Endothelial cell of umbilical vein (primary cell): ENCODE results near the gene POU2AF1. TPM values are rescaled to one million over a fixed set of nuclear protein-coding genes. Genes with fewer than 3 reads are reported as not detected.

Source experiments
- BruUV-seq: library from RNA; stranded (reverse); fragments of 400-500 nt; replicated peaks from 2 replicates; lab custom pipeline; 2021; lab: Mats Ljungman, UMichigan
- CTCF ChIA-PET: fragments of 300-600, 350-600 bp; sonication (Branson Sonifier 250); formaldehyde crosslinking; loops from one replicate; lab custom pipeline; 2021; ENCODE audit warnings: antibody characterized with exemption, inconsistent platforms; lab: Charles Lee
- POLR2A ChIA-PET: fragments of 300-600, 350-600 bp; sonication (Branson Sonifier 250); formaldehyde crosslinking; loops from one replicate; lab custom pipeline; 2021; ENCODE audit warnings: antibody characterized with exemption, inconsistent platforms; lab: Charles Lee
- DNase-seq: peaks from one replicate; pipeline ENCODE4 v3.0.0-alpha.2; 2011; ENCODE audit warnings: low read depth, low spot score
- FAIRE-seq: peaks from 2 replicates; lab custom pipeline; 2011; peaks lifted over from hg19 to GRCh38; lab: Jason Lieb, UNC
- H2AFZ ChIP-seq: 2 replicates; pipeline ENCODE4 v1.6.0; 2012; ENCODE audit warnings: low read depth, low read length, control low read depth, inconsistent platforms
- H3K27ac ChIP-seq: 2 replicates; pipeline ENCODE4 v1.5.1; 2011; ENCODE audit warnings: low read depth, mild to moderate bottlenecking, control low read depth, low read length, moderate library complexity; ENCODE audit not compliant: insufficient read depth
- H3K27me3 ChIP-seq, 2 experiments: 2 replicates each; pipeline versions ENCODE4 v1.6.0 to v1.6.1; 2011; ENCODE audit warnings: low read length in 2 of 2, mixed read lengths in 1 of 2; ENCODE audit not compliant: control insufficient read depth in 2 of 2, insufficient read depth in 2 of 2
- H3K36me3 ChIP-seq, 2 experiments: 2 replicates in 1 of 2; 3 replicates in 1 of 2; pipeline ENCODE4 v1.5.1; 2011; ENCODE audit warnings: low read length in 2 of 2, mild to moderate bottlenecking in 1 of 2, moderate library complexity in 1 of 2; ENCODE audit not compliant: control insufficient read depth in 2 of 2, insufficient read depth in 2 of 2; ENCODE audit errors: extremely low read depth in 1 of 2
- H3K4me1 ChIP-seq: 3 replicates; pipeline ENCODE4 v1.5.1; 2011; ENCODE audit warnings: mild to moderate bottlenecking, low read length; ENCODE audit not compliant: control insufficient read depth, insufficient read depth; ENCODE audit errors: extremely low read depth
- H3K4me2 ChIP-seq: 2 replicates; pipeline ENCODE4 v1.6.1; 2011; ENCODE audit warnings: low read length, control low read depth, mixed read lengths; ENCODE audit not compliant: insufficient read depth
- H3K4me3 ChIP-seq, 3 experiments: fragments of 200-600 bp in 1 of 3; sonication (generic), shearing (Covaris generic) in 1 of 3; replicated peaks in 1 of 3; 2 replicates each; pipeline ENCODE4 v1.5.1; 2011 to 2016; ENCODE audit warnings: control low read depth in 3 of 3, low read length in 3 of 3, mild to moderate bottlenecking in 2 of 3, inconsistent platforms in 1 of 3, low read depth in 1 of 3, moderate library complexity in 1 of 3; ENCODE audit not compliant: insufficient read depth in 1 of 3
- H3K79me2 ChIP-seq: 2 replicates; pipeline ENCODE4 v1.6.0; 2012; ENCODE audit warnings: low read length, inconsistent platforms; ENCODE audit not compliant: control insufficient read depth, insufficient read depth
- H3K9ac ChIP-seq: replicated peaks from 2 replicates; pipeline ENCODE3; 2011; ENCODE audit warnings: low read length, control low read depth; ENCODE audit not compliant: insufficient read depth; ENCODE audit errors: extremely low read depth
- H3K9me1 ChIP-seq: replicated peaks from 3 replicates; pipeline ENCODE4 v1.6.0; 2011; ENCODE audit warnings: mild to moderate bottlenecking, low read length; ENCODE audit not compliant: control insufficient read depth, insufficient read depth; ENCODE audit errors: extremely low read depth
- H3K9me3 ChIP-seq: replicated peaks from 2 replicates; pipeline ENCODE4 v1.5.1; 2012; ENCODE audit warnings: low read length, inconsistent platforms; ENCODE audit not compliant: control insufficient read depth, insufficient read depth
- H4K20me1 ChIP-seq: replicated peaks from 2 replicates; pipeline ENCODE3; 2011; ENCODE audit warnings: mild to moderate bottlenecking, low read length; ENCODE audit not compliant: control insufficient read depth, insufficient read depth; ENCODE audit errors: extremely low read depth
- EZH2 ChIP-seq: IDR thresholded peaks from 2 replicates; pipeline ENCODE4 v1.6.1; 2012; ENCODE audit warnings: borderline replicate concordance, low read depth, mild to moderate bottlenecking, moderate library complexity, low read length, inconsistent platforms; ENCODE audit not compliant: severe bottlenecking
- FOS ChIP-seq: IDR thresholded peaks from 2 replicates; pipeline ENCODE4 v1.6.1; 2011; ENCODE audit warnings: mild to moderate bottlenecking, low read length, moderate library complexity, borderline replicate concordance; ENCODE audit not compliant: insufficient read depth
- GATA2 ChIP-seq: IDR thresholded peaks from 2 replicates; pipeline ENCODE4 v1.7.0; 2011; ENCODE audit warnings: low read depth, mild to moderate bottlenecking, moderate library complexity, mixed read lengths, low read length; ENCODE audit not compliant: insufficient read length, insufficient read depth
- JUN ChIP-seq: IDR thresholded peaks from 2 replicates; pipeline ENCODE4 v1.6.1; 2011; ENCODE audit warnings: borderline replicate concordance, low read depth; ENCODE audit not compliant: insufficient read length, insufficient read depth
- MYC ChIP-seq: IDR thresholded peaks from one replicate; pipeline ENCODE4 v1.6.1; 2011; ENCODE audit warnings: mild to moderate bottlenecking, low read depth, low read length
- POLR2A ChIP-seq: IDR thresholded peaks from 2 replicates; pipeline ENCODE4 v1.6.1; 2012; ENCODE audit warnings: low read depth, mild to moderate bottlenecking, control low read depth, low read length
- POLR2AphosphoS5 ChIP-seq: IDR thresholded peaks from 2 replicates; pipeline ENCODE4 v1.6.1; 2012; ENCODE audit warnings: low read depth, mild to moderate bottlenecking, control low read depth, low read length, moderate library complexity; ENCODE audit not compliant: insufficient read depth
- dilution Hi-C: fragments of 300-500 bp; cut with MboI; formaldehyde crosslinking; loops from one replicate; pipeline ENCODE4 v1.15.0; 2019; ENCODE audit warnings: low sequenced_read_pairs; ENCODE audit not compliant: extremely low pct_ligation_motif_present
- intact Hi-C: fragments of 100-400 bp; cut with micrococcal nuclease; formaldehyde crosslinking; loops from one replicate; pipeline ENCODE4 v1.10.0; 2022
- polyA plus RNA-seq, 4 experiments: library from polyadenylated mRNA; depleted of rRNA in 3 of 4; stranded (reverse) in 3 of 4; unstranded in 1 of 4; fragments of >200 nt; gene quantifications; 2 replicates each; pipeline versions ENCODE4 v1.2.1 to v1.2.3, GENCODE V29; 2011 to 2012; ENCODE audit warnings: missing spikeins in 1 of 4
- total RNA-seq: library from RNA; stranded (reverse); gene quantifications from 2 replicates; pipeline ENCODE4 v1.2.3, GENCODE V29; 2021
- TF ChIP-seq, protein P1 (sequence below), 2 donors: IDR thresholded peaks; 1 replicate in 1 of 2; 2 replicates in 1 of 2; pipeline ENCODE4 v1.5.1; 2011; ENCODE audit warnings: low read length in 2 of 2, mild to moderate bottlenecking in 2 of 2, moderate library complexity in 2 of 2, control low read depth in 1 of 2, inconsistent platforms in 1 of 2, low read depth in 1 of 2; ENCODE audit not compliant: insufficient read depth in 1 of 2; ENCODE audit errors: extremely low read depth in 1 of 2
- TF ChIP-seq, protein P2 (sequence below): IDR thresholded peaks from 2 replicates; pipeline ENCODE4 v1.6.1; 2011; ENCODE audit not compliant: insufficient read depth, insufficient read length

Gene POU2AF1
- total and polyA plus RNA-seq, 2 donors (not counting 3 experiments of a cell fraction or from before 2014, with no cell fraction given) = not detected

DNA sequence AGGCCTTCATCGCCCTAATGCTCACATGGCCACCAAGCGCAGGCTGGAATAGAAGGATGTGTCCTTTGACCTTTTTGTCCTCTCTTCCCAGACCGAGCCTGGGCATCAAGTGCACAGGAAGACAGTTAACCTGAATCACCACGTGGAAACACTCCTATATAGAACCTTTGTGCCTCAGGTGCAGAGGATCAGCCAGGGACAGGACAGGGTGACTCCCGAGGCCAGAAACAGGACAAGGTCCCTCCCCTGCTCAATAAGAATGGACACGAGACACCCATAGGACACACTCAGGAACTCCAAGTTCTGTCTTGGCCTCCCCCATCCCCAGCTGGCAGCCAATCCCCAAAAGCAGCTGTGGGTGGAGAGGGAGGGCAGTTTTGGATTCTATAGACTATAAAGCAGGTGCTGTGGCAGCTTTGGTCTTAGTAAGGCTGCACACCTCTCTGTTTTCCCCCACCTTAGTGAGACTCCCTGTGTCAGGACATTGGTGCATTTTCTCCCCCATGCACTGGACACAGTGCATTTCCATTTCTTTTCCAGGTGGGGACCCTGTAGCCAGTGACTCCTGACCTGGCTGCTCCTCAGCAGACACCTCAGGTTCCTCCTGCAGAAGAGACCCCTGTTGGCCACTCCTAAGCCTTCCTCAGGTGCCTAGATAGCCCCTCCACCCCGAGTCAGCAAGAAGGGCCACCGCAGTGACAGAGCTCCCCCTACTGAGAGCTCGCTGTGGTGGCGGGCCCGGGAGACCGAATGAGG lies 43.6 kb upstream of the POU2AF1 start:
- no peaks in the 10 kb centered on the region for H3K79me2 ChIP-seq
- no peaks in the 10 kb centered on the region for H3K9me3 ChIP-seq
- H3K27me3 ChIP-seq = peaks cover 0 to 2% of the 10 kb centered on the region in 2 experiments
- dilution Hi-C loops = no loop called here
- POLR2A ChIA-PET = no interaction called here
- H3K4me3 ChIP-seq = no peak overlapping the region
- intact Hi-C loops = loop anchor here (1.0 kb wide), 1 partner anchor 139 kb away; no protein-coding TSS in a partner anchor
- H3K9me1 ChIP-seq = no peaks in the 10 kb centered on the region
- no peaks in the 10 kb centered on the region for H4K20me1 ChIP-seq
- CTCF ChIA-PET = interaction anchor here (0.9 to 3.3 kb wide), 7 partner anchors 9 to 960 kb away, joined by 3 to 21 read pairs (median 8); no protein-coding TSS in a partner anchor
- H3K4me2 ChIP-seq = no peak overlapping the region
- no peaks in the 10 kb centered on the region for H3K36me3 ChIP-seq
- no peak overlapping the region for H3K9ac ChIP-seq
- TF ChIP-seq, protein P1, sequence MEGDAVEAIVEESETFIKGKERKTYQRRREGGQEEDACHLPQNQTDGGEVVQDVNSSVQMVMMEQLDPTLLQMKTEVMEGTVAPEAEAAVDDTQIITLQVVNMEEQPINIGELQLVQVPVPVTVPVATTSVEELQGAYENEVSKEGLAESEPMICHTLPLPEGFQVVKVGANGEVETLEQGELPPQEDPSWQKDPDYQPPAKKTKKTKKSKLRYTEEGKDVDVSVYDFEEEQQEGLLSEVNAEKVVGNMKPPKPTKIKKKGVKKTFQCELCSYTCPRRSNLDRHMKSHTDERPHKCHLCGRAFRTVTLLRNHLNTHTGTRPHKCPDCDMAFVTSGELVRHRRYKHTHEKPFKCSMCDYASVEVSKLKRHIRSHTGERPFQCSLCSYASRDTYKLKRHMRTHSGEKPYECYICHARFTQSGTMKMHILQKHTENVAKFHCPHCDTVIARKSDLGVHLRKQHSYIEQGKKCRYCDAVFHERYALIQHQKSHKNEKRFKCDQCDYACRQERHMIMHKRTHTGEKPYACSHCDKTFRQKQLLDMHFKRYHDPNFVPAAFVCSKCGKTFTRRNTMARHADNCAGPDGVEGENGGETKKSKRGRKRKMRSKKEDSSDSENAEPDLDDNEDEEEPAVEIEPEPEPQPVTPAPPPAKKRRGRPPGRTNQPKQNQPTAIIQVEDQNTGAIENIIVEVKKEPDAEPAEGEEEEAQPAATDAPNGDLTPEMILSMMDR (IDR thresholded peaks at IDR 0.05; ENCODE audit: extremely low read depth in 1 of 2, insufficient read depth in 1 of 2, low read depth in 1 of 2, low read length in 2 of 2) = peak; percentile 27 to 60
- TF ChIP-seq JUN = no peak
- no TSS peak for BruUV-seq
- DNase-seq = no peak
- no peak overlapping the region for H2AFZ ChIP-seq
- H3K27ac ChIP-seq = no peak overlapping the region
- no peak for FAIRE-seq
- H3K4me1 ChIP-seq = no peaks in the 10 kb centered on the region

DNA sequence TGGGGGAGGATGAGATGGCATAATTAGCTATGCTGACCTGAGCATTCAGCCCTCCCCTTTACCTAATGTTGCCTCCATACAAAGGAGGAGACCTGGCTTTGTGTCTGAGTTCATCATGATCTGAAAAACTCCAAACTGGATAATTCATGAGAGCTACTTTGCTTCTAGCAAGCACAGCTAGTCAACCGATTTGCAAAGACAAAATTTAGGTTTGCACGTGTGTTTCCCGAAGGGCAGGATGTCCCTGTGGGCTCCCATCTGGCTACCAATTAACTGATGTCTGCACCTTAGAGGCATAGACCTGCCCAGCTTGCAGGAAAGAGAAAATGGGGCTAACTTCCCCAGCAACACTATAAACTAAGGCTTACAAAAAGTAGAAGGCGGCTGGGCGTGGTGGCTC lies 42.2 kb upstream of the POU2AF1 start:
- TF ChIP-seq FOS = no peak
- no peak for TF ChIP-seq MYC
- no peak for TF ChIP-seq EZH2
- TF ChIP-seq, protein P1 (IDR thresholded peaks at IDR 0.05; ENCODE audit: extremely low read depth in 1 of 2, insufficient read depth in 1 of 2, low read depth in 1 of 2, low read length in 2 of 2) = no peak
- no peak for TF ChIP-seq POLR2AphosphoS5
- TF ChIP-seq, protein P2, sequence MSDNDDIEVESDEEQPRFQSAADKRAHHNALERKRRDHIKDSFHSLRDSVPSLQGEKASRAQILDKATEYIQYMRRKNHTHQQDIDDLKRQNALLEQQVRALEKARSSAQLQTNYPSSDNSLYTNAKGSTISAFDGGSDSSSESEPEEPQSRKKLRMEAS = no peak
- no peak for TF ChIP-seq JUN
- TF ChIP-seq POLR2A = no peak
- TF ChIP-seq GATA2 = no peak
- CTCF ChIA-PET = interaction anchor here (3.3 to 5.0 kb wide), 2 partner anchors 8 to 137 kb away, joined by 15 to 28 read pairs; no protein-coding TSS in a partner anchor

More for the DNA sequence above, 42.2 kb upstream of the POU2AF1 start:
- Histone ChIP-seq H3K27me3 (peaks cover 0 to 2% of the 10 kb centered on the region in 2 experiments), H4K20me1 (no peaks in the 10 kb centered on the region), H3K4me3 (no peak overlapping the region), H3K27ac (no peak overlapping the region), H3K79me2 (no peaks in the 10 kb centered on the region), H3K9me3 (no peaks in the 10 kb centered on the region), H3K36me3 (no peaks in the 10 kb centered on the region), H3K9me1 (no peaks in the 10 kb centered on the region), H2AFZ (no peak overlapping the region), H3K9ac (no peak overlapping the region), H3K4me2 (no peak overlapping the region), H3K4me1 (no peaks in the 10 kb centered on the region)
- DNase-seq (no peak), FAIRE-seq (no peak)
- dilution Hi-C loops (no loop called here), intact Hi-C loops (no loop called here)
- POLR2A ChIA-PET = no interaction called here
- BruUV-seq = no TSS peak
